ENCODE results near the gene MYOG. TPM values are rescaled to one million over a fixed set of nuclear protein-coding genes. Genes with fewer than 3 reads are reported as not detected.
A peak's percentile ranks its signal among the peaks of the same experiment; 100 is the strongest.

The MYOG gene
- total and polyA plus RNA-seq, 2 donors (not counting 1 experiment from before 2014, with no cell fraction given) = not detected

GRCh38 chr1:203046984-203047630 is 38.7 kb downstream of the MYOG start:
- no peak overlapping the region for H3K27ac ChIP-seq (ENCODE audit: insufficient read depth, low read length)
- no peak overlapping the region for H3K9ac ChIP-seq (ENCODE audit: insufficient read depth, low read length)
- no peaks in the 10 kb centered on the region for H3K79me2 ChIP-seq (ENCODE audit: control insufficient read depth, insufficient read depth, low read length)
- TF ChIP-seq EZH2 (IDR thresholded peaks at IDR 0.05; ENCODE audit: low read length, missing control alignments) = no peak
- TF ChIP-seq, protein P1, sequence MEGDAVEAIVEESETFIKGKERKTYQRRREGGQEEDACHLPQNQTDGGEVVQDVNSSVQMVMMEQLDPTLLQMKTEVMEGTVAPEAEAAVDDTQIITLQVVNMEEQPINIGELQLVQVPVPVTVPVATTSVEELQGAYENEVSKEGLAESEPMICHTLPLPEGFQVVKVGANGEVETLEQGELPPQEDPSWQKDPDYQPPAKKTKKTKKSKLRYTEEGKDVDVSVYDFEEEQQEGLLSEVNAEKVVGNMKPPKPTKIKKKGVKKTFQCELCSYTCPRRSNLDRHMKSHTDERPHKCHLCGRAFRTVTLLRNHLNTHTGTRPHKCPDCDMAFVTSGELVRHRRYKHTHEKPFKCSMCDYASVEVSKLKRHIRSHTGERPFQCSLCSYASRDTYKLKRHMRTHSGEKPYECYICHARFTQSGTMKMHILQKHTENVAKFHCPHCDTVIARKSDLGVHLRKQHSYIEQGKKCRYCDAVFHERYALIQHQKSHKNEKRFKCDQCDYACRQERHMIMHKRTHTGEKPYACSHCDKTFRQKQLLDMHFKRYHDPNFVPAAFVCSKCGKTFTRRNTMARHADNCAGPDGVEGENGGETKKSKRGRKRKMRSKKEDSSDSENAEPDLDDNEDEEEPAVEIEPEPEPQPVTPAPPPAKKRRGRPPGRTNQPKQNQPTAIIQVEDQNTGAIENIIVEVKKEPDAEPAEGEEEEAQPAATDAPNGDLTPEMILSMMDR (conservative IDR thresholded peaks at IDR 0.05 in 1 of 2, IDR thresholded peaks at IDR 0.05 in 1 of 2; ENCODE audit: low read depth in 1 of 2, low read length in 2 of 2) = no peak
- H3K36me3 ChIP-seq (ENCODE audit: control insufficient read depth, insufficient read depth, low read length) = no peaks in the 10 kb centered on the region
- H3K4me1 ChIP-seq (ENCODE audit: control insufficient read depth, extremely low read depth, insufficient read depth, low read length) = peaks cover 12% of the 10 kb centered on the region
- no peaks in the 10 kb centered on the region for H4K20me1 ChIP-seq (ENCODE audit: control insufficient read depth, extremely low read depth, insufficient read depth, low read length)
- H3K4me3 ChIP-seq (replicated peaks in 1 of 4; ENCODE audit: control extremely low read depth in 1 of 4, insufficient read depth in 1 of 4, low read depth in 3 of 4, low read length in 4 of 4) = no peak overlapping the region
- H2AFZ ChIP-seq (ENCODE audit: low read length) = no peak overlapping the region
- no peaks in the 10 kb centered on the region for H3K27me3 ChIP-seq (ENCODE audit: control insufficient read depth, insufficient read depth, low read length)
- H3K9me3 ChIP-seq (ENCODE audit: control insufficient read depth, insufficient read depth, low read depth, low read length) = no peaks in the 10 kb centered on the region
- peak overlapping the region; percentile 40 for H3K4me2 ChIP-seq (ENCODE audit: extremely low read depth, insufficient read depth, low read length)
- peak; percentile 73 to 86 for DNase-seq (ENCODE audit: low read depth in 2 of 2)

GRCh38 chr1:203045821-203046594 is 39.8 kb downstream of the MYOG start:
- Histone ChIP-seq H3K79me2 (ENCODE audit: control insufficient read depth, insufficient read depth, low read length) (no peaks in the 10 kb centered on the region), H3K27me3 (ENCODE audit: control insufficient read depth, insufficient read depth, low read length) (no peaks in the 10 kb centered on the region), H3K4me1 (ENCODE audit: control insufficient read depth, extremely low read depth, insufficient read depth, low read length) (peaks cover 12% of the 10 kb centered on the region), H3K27ac (ENCODE audit: insufficient read depth, low read length) (no peak overlapping the region), H3K9ac (ENCODE audit: insufficient read depth, low read length) (no peak overlapping the region), H3K9me3 (ENCODE audit: control insufficient read depth, insufficient read depth, low read depth, low read length) (no peaks in the 10 kb centered on the region), H3K36me3 (ENCODE audit: control insufficient read depth, insufficient read depth, low read length) (no peaks in the 10 kb centered on the region), H4K20me1 (ENCODE audit: control insufficient read depth, extremely low read depth, insufficient read depth, low read length) (no peaks in the 10 kb centered on the region), H2AFZ (ENCODE audit: low read length) (no peak overlapping the region), H3K4me3 (replicated peaks in 1 of 4; ENCODE audit: control extremely low read depth in 1 of 4, insufficient read depth in 1 of 4, low read depth in 3 of 4, low read length in 4 of 4) (no peak overlapping the region), H3K4me2 (ENCODE audit: extremely low read depth, insufficient read depth, low read length) (no peak overlapping the region)
- TF ChIP-seq, protein P1 (conservative IDR thresholded peaks at IDR 0.05 in 1 of 2, IDR thresholded peaks at IDR 0.05 in 1 of 2; ENCODE audit: low read depth in 1 of 2, low read length in 2 of 2) = no peak
- TF ChIP-seq EZH2 (IDR thresholded peaks at IDR 0.05; ENCODE audit: low read length, missing control alignments) = no peak
- DNase-seq (ENCODE audit: low read depth in 2 of 2) = peak in 1 of 2 donors; percentile 42

- no peaks in the 10 kb centered on the region for H4K20me1 ChIP-seq (ENCODE audit: control insufficient read depth, extremely low read depth, insufficient read depth, low read length)
- H3K4me2 ChIP-seq (ENCODE audit: extremely low read depth, insufficient read depth, low read length) = no peak overlapping the region
- H3K9me3 ChIP-seq (ENCODE audit: control insufficient read depth, insufficient read depth, low read depth, low read length) = no peaks in the 10 kb centered on the region
- no peak overlapping the region for H3K9ac ChIP-seq (ENCODE audit: insufficient read depth, low read length)
- TF ChIP-seq, protein P1 (conservative IDR thresholded peaks at IDR 0.05 in 1 of 2, IDR thresholded peaks at IDR 0.05 in 1 of 2; ENCODE audit: low read depth in 1 of 2, low read length in 2 of 2) = no peak
- no peak for TF ChIP-seq EZH2 (IDR thresholded peaks at IDR 0.05; ENCODE audit: low read length, missing control alignments)
- H2AFZ ChIP-seq (ENCODE audit: low read length) = no peak overlapping the region
- H3K79me2 ChIP-seq (ENCODE audit: control insufficient read depth, insufficient read depth, low read length) = no peaks in the 10 kb centered on the region
- DNase-seq (ENCODE audit: low read depth in 2 of 2) = no peak
- no peaks in the 10 kb centered on the region for H3K27me3 ChIP-seq (ENCODE audit: control insufficient read depth, insufficient read depth, low read length)
- no peak overlapping the region for H3K4me3 ChIP-seq (replicated peaks in 1 of 4; ENCODE audit: control extremely low read depth in 1 of 4, insufficient read depth in 1 of 4, low read depth in 3 of 4, low read length in 4 of 4)
- H3K4me1 ChIP-seq (ENCODE audit: control insufficient read depth, extremely low read depth, insufficient read depth, low read length) = peaks cover 12% of the 10 kb centered on the region
- H3K36me3 ChIP-seq (ENCODE audit: control insufficient read depth, insufficient read depth, low read length) = no peaks in the 10 kb centered on the region
- H3K27ac ChIP-seq (ENCODE audit: insufficient read depth, low read length) = no peak overlapping the region
Measured at GRCh38 chr1:203045336-203045735, 40.5 kb downstream of the MYOG start.
